PC-9 (cell line): ENCODE data around the gene PROM1.

ENCODE experiments used
- EZH2 ChIP-seq: fragments of 200-600 bp; sonication (generic); IDR thresholded peaks from 2 replicates; pipeline ENCODE4 v1.8.0; 2017; ENCODE audit warnings: antibody characterized with exemption, low read depth
- TF ChIP-seq, protein P1 (sequence below): fragments of 200-600 bp; sonication (generic); conservative IDR thresholded peaks from 2 replicates; pipeline ENCODE4 v1.6.1; 2017; ENCODE audit warnings: mixed run types, antibody characterized with exemption, mild to moderate bottlenecking, moderate library complexity

DNA sequence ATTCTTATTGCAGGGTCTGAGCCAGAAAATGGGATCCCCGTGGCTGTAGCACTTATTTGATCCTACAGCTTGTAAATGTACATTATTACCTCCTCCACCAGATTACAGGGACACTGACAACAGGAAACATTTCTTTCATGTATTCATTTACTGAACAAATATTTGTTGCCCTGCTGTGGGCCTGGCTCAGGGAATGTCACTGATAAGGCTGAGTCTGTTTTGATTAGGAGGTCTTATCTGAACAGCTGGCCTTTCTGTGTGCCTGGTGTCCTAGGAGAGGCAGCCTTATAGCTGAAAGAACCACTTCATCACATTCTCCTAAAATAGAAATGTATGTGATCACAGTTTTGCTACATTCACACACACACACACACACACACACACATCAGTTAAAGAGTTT is 45.5 kb upstream of the PROM1 start:
- TF ChIP-seq EZH2: no peak
- TF ChIP-seq, protein P1, sequence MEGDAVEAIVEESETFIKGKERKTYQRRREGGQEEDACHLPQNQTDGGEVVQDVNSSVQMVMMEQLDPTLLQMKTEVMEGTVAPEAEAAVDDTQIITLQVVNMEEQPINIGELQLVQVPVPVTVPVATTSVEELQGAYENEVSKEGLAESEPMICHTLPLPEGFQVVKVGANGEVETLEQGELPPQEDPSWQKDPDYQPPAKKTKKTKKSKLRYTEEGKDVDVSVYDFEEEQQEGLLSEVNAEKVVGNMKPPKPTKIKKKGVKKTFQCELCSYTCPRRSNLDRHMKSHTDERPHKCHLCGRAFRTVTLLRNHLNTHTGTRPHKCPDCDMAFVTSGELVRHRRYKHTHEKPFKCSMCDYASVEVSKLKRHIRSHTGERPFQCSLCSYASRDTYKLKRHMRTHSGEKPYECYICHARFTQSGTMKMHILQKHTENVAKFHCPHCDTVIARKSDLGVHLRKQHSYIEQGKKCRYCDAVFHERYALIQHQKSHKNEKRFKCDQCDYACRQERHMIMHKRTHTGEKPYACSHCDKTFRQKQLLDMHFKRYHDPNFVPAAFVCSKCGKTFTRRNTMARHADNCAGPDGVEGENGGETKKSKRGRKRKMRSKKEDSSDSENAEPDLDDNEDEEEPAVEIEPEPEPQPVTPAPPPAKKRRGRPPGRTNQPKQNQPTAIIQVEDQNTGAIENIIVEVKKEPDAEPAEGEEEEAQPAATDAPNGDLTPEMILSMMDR: no peak
